HL-60 (cell line): ENCODE measurements around the gene LSMEM2.

Experiments
- DNase-seq, 2 experiments: peaks; one replicate each; pipeline ENCODE4 v3.0.0-alpha.2; 2010 to 2020; ENCODE audit warnings: low read depth in 1 of 2, low spot score in 1 of 2
- H3K27ac ChIP-seq: fragments of 250-450 bp; sonication (Bioruptor Pico); replicated peaks from 2 replicates; pipeline ENCODE4 v1.5.1; 2020; ENCODE audit warnings: mild to moderate bottlenecking, moderate library complexity
- H3K27me3 ChIP-seq: fragments of 250-450 bp; sonication (Bioruptor Pico); 2 replicates; pipeline ENCODE4 v1.5.1; 2021; ENCODE audit warnings: mild to moderate bottlenecking, moderate library complexity; ENCODE audit not compliant: insufficient read depth, poor library complexity, severe bottlenecking
- H3K4me3 ChIP-seq: replicated peaks from 2 replicates; pipeline ENCODE4 v1.5.1; 2011; ENCODE audit warnings: mild to moderate bottlenecking, control low read depth, low read length; ENCODE audit not compliant: insufficient read depth
- GABPA ChIP-seq: IDR thresholded peaks from 2 replicates; pipeline ENCODE4 v1.6.1; 2012; ENCODE audit warnings: low read depth
- POLR2AphosphoS5 ChIP-seq: IDR thresholded peaks from 2 replicates; pipeline ENCODE4 v1.6.1; 2012; ENCODE audit warnings: low read depth
- SPI1 ChIP-seq: IDR thresholded peaks from 2 replicates; pipeline ENCODE4 v1.6.1; 2012; ENCODE audit warnings: low read depth, mild to moderate bottlenecking, borderline replicate concordance
- TF ChIP-seq, protein P1 (sequence below): IDR thresholded peaks from 2 replicates; pipeline ENCODE4 v1.6.1; 2012; ENCODE audit warnings: low read depth; ENCODE audit not compliant: insufficient replicate concordance
- TF ChIP-seq, protein P2 (sequence below): IDR thresholded peaks from one replicate; pipeline ENCODE4 v1.5.1; 2011; ENCODE audit warnings: low read length, control low read depth, inconsistent platforms; ENCODE audit not compliant: insufficient read depth

The LSMEM2 gene

GRCh38 chr3:50296721-50297383 is 18.0 kb downstream of the LSMEM2 start:
- Histone ChIP-seq H3K4me3 (no peak overlapping the region), H3K27ac (no peak overlapping the region), H3K27me3 (no peaks in the 10 kb centered on the region)
- TF ChIP-seq, protein P1, sequence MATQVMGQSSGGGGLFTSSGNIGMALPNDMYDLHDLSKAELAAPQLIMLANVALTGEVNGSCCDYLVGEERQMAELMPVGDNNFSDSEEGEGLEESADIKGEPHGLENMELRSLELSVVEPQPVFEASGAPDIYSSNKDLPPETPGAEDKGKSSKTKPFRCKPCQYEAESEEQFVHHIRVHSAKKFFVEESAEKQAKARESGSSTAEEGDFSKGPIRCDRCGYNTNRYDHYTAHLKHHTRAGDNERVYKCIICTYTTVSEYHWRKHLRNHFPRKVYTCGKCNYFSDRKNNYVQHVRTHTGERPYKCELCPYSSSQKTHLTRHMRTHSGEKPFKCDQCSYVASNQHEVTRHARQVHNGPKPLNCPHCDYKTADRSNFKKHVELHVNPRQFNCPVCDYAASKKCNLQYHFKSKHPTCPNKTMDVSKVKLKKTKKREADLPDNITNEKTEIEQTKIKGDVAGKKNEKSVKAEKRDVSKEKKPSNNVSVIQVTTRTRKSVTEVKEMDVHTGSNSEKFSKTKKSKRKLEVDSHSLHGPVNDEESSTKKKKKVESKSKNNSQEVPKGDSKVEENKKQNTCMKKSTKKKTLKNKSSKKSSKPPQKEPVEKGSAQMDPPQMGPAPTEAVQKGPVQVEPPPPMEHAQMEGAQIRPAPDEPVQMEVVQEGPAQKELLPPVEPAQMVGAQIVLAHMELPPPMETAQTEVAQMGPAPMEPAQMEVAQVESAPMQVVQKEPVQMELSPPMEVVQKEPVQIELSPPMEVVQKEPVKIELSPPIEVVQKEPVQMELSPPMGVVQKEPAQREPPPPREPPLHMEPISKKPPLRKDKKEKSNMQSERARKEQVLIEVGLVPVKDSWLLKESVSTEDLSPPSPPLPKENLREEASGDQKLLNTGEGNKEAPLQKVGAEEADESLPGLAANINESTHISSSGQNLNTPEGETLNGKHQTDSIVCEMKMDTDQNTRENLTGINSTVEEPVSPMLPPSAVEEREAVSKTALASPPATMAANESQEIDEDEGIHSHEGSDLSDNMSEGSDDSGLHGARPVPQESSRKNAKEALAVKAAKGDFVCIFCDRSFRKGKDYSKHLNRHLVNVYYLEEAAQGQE = no peak
- TF ChIP-seq SPI1 = no peak
- DNase-seq = no peak

DNA sequence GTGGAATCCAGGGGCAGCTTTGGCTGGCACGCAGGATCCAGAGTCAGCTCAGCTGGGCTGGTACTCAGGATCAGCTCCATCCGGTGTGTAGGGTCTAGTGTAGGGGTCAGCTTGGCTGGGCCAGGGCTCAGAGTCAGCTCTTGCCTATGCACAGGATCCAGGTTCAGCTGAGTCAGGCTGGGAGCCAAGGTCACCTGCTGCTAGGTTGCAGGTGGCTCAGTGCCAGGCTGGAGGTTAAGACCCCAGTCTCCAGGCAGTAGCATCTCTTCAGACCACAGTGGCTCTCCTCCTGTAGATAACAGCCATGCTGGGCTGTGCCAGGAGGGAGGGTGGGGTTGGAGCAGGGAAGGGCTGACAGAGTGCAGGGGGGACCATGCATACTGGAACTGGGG is 18.5 kb downstream of the LSMEM2 start:
- H3K27ac ChIP-seq = peak overlapping the region; percentile 87
- H3K4me3 ChIP-seq = no peak overlapping the region
- H3K27me3 ChIP-seq = no peaks in the 10 kb centered on the region
- TF ChIP-seq, protein P1 = no peak
- TF ChIP-seq SPI1 (no peak), GABPA (no peak), POLR2AphosphoS5 (no peak)
- TF ChIP-seq, protein P2, sequence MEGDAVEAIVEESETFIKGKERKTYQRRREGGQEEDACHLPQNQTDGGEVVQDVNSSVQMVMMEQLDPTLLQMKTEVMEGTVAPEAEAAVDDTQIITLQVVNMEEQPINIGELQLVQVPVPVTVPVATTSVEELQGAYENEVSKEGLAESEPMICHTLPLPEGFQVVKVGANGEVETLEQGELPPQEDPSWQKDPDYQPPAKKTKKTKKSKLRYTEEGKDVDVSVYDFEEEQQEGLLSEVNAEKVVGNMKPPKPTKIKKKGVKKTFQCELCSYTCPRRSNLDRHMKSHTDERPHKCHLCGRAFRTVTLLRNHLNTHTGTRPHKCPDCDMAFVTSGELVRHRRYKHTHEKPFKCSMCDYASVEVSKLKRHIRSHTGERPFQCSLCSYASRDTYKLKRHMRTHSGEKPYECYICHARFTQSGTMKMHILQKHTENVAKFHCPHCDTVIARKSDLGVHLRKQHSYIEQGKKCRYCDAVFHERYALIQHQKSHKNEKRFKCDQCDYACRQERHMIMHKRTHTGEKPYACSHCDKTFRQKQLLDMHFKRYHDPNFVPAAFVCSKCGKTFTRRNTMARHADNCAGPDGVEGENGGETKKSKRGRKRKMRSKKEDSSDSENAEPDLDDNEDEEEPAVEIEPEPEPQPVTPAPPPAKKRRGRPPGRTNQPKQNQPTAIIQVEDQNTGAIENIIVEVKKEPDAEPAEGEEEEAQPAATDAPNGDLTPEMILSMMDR = no peak
- no peak for DNase-seq

- peak in 1 of 2 experiments; percentile 65 for DNase-seq
- peak overlapping the region; percentile 87 for H3K27ac ChIP-seq
- no peaks in the 10 kb centered on the region for H3K27me3 ChIP-seq
- peak overlapping the region; percentile 69 for H3K4me3 ChIP-seq
- no peak for TF ChIP-seq POLR2AphosphoS5
- TF ChIP-seq, protein P1 = no peak
Observed at GRCh38 chr3:50297896-50298725, 19.2 kb downstream of the LSMEM2 start.
